HG03095 (cell line): ENCODE data around the gene C15orf40.
A peak's percentile ranks its signal among the peaks of the same experiment; 100 is the strongest.

ENCODE experiments used
- ATAC-seq: cut with Tn5 transposase; IDR thresholded peaks from one replicate; pipeline ENCODE4 v1.9.1; 2021; ENCODE audit warnings: moderate library complexity; ENCODE audit not compliant: unreplicated experiment

Gene C15orf40

DNA sequence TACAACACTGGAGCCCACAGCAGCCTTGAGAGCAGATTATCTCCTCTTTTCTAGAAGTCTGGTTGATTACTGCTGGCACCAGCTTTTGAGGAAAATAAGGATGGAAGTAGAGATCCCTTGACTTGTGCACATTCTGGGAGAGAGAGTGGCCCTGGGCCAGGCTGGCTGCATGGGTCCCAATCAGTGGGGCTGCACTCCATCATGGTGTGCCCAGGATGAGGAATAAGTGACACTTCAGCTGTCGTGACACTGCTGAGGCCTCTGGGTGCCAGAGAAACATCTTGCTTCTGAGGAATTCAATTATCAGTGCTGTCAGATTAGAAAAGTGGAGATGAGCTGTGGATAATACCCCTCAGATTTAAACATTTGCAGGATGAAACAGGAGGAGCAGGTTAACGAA is 16.4 kb downstream of the C15orf40 start:
- ATAC-seq, result no peak

GRCh38 chr15:82993144-82993543 is 18.3 kb downstream of the C15orf40 start:
- ATAC-seq, result no peak

DNA sequence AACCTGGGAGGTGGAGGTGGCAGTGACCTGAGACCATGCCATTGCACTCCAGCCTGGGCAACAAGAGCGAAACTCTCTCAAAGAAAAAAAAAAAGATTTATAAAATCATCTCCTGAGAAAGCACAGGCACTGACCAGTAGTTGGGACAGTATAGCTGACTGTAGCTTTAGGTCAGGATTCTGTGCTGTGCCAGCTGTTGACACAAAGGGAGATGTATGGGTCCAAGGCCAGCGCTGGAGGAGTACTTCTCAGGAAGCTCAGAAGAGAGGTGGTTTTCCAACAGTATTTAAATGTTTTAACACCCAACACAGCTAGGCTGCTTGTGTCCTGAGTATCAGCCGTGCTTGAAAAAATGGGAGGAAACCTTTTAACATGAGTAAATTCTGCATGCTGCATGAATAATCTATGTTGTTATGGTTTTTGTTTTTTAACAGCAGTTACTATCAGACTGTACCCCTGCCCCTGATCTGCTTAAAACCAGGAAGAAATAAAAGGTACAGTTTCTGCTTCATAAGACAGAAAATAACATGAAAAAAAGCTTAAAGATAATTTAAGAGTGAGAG is 18.9 kb downstream of the C15orf40 start:
- ATAC-seq, result no peak

- ATAC-seq, result peak; percentile 22
Observed at GRCh38 chr15:82986442-82986780, 25.0 kb downstream of the C15orf40 start.

DNA sequence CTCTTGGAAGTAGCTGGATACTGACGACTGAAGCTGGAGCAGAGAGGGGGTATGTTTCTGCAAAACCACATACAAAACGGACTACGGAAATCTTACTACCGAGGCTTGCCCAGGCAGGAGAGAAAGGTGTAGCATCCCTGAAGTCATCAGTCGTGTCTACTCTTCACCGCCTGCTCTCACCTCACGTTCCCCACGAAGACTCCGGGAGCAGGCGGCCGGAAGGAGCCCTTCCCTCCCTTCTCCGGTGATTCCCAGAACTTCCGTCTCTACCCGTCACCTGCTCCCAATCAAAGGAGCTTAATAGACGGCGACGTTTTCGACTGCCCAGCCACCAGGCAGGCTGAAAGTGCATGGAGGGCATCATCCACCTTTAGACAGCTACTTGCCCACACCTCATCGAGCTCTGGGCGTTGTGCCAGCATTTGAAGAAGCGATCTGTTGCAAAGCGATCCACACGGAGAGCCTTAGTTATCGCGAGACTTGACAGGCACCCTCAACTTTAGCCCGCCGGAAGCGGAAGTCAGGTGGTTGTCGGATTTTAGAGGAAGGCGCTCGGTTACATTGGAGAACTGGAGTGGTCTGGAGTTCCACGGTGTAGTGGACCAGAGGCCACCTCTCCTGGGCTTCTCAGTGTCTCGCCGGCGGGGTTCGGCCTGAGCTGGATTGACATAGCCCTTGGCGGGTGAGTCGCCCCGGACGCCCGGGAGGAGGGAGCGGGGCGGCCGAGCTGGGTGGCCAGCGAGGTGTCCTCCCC is 25.6 kb downstream of the C15orf40 start, which contains the start of gene RAMAC:
RAMAC (plus strand) TSS at position 523 of the 754 bp plus-strand sequence. CDS start 2,809 bp downstream, outside the sequence.
- ATAC-seq, result peak; percentile 94

- no peak for ATAC-seq
Observed at GRCh38 chr15:82980981-82981380, 30.5 kb downstream of the C15orf40 start.

DNA sequence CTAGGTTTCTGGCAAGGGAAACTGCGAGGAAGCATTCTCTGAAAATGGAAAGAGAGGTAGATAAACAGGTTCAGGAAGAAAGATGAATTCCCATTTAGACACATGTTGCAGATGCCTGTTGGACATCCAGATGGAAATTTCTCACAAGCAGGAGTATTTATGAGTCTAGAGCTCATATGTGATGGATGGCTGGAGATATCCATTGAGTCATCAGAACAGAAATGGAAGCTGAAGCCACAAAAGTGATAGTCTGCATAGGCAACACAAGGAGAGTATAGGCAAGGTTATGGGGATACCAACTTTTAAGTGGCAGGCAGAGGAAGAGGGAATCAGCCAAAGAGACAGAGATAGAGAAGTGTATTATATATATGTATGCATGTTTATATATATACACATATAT is 31.7 kb downstream of the C15orf40 start:
- ATAC-seq, result no peak

DNA sequence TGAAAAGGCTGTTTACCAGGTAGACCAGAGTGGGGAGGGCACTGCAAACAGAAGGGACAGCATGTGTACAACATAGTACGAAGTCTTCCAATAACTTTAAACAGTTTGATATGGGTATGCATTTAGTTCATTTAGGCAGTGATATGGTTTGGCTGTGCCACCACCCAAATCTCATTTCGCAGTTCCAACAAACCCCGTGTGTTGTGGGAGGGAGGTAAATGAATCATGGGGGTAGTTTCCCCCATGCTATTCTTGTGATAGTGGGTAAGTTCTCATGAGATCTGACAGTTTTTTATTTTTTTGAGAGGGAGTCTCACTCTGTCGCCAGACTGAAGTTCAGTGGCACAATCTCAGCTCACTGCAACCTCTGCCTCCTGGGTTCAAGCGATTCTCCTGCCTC is 33.0 kb downstream of the C15orf40 start:
- ATAC-seq, result no peak

DNA sequence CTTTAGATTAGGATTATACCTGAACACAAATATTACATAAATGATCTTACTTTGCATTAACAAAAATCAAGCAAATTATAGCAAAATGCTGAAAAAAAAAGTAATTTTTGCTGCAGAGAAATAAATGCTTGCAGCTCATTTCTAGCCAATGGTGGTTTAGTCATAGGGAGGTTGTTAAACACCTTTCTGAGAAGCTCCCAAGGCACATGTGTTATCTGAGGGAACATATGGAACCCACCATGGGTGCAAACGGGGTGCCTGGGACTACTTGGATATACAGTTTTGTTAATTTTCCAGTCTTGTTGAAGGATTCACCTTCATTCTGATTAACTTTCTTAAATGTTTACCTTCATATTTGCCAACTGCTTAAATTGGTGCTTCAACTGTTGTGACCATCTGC is 34.4 kb downstream of the C15orf40 start:
- no peak for ATAC-seq

DNA sequence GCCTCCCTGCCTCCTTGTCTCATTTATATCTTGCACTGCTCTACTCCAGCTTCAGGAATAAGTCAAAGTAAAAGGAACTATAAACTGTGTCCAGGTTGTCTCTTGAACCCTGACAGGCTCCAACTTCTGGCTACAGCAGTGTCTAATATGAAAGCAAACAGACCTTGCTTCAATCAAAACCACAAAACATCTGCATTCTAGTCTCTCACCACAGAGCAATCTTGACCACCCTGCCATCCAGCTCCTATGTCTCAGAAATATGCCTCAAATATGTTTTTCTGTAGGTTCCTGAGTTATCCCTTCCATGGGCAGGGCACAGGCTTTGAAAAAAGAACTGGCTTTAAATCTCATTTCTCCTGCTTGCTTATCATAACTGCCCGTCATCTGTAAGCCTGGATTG is 38.4 kb downstream of the C15orf40 start:
- no peak for ATAC-seq

DNA sequence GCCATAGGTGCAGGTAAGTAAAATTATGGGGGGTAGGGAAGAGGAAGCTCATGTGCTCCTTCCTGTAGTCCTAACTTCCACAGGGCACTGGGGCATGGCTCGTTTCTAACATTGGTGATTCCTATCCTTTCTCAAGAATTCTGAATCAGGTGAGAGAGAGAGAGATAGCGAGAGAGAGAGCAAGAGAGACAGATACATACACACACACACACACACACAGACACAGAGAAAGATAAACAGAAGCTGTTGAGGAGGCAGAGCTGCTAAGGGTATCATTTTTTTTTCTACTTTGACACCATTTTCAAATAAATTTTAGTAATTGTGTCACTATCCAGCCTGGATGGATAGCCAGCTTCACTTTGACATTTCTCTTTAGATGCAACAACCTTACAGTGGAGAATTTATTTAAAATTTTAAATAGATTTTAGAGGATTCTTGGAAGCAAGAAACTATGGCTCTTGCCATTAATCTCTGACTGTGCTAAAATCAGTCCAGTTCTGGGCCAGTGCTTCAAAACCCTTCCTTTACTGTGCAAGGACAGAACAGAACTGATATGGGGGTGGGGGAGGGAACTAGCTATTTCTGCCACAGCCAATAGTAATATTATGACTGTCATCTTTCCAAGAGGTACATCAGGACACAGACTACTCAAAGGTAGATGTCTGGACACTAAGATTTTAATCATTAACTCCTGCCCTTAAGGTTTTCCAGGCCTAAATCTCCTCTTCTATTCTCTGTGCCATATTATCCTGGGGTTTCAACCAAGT is 40.0 kb downstream of the C15orf40 start:
- no peak for ATAC-seq

GRCh38 chr15:82970696-82971095 is 40.7 kb downstream of the C15orf40 start:
- ATAC-seq, result no peak

DNA sequence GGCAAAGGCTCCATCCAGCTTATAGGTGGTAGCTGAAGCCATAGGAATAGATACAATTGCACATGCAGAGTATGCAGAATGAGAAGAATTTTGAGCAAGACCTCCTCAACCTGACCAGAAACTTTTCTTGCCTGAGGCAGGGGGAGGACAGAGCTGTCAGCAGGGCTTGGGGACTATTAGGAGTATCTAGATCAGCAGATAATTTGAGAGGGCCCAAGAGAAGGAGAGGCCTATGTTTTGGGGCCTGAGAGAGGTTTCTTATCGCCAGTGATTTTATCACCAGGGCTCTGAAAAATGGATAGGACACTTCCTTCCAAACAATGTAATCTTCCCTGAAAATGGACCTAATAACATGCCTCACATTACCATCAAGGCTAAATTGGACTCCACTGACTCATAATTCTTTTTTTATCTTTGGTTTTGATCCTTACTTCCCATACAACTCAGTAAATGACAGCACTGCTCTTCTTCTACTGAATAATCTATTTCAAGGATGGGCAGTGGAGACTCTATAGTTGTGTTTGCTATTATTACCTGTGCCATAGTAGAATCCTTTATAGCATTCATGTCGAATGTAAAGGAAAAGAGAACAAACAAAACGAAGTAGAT is 41.3 kb downstream of the C15orf40 start:
- no peak for ATAC-seq

GRCh38 chr15:82969353-82969752 is 42.1 kb downstream of the C15orf40 start:
- no peak for ATAC-seq

- no peak for ATAC-seq
Observed at GRCh38 chr15:82968066-82968465, 43.4 kb downstream of the C15orf40 start.

DNA sequence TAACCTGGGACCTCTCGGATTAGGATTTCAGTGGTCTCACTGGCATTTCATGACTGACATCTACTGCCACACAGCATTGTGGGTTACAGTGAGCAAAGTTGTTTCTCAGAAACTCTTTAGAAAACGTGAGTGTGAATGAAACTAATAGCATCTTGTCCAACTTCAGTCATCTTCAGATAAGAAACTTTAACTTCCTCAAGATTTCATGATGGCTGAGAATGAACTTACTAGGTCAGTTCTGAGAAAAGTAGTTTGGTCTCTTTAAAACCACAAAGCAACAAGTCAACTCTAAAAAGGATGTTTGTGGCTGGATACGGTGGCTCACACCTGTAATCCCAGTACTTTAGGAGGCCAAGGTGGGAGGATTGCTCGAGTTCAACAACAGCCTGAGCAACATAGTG is 44.8 kb downstream of the C15orf40 start:
- peak; percentile 81 for ATAC-seq

DNA sequence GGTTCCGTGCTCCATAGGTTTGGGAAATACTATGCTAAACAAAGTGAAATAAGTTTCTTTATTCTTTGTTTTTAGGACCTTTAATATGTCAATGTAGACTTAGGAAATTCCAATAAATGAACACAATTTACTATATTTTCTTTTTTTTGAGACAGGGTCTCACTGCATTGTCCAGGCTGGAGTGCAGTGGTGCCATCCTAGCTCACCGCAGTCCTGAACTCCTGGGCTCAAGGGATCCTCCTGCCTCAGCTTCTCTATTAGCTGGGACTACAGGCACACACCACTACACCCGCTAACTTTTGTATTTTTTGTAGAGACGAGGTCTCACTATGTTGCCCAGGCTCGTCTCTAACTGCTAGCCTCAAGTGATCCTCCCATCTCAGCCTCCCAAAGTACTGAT is 46.5 kb downstream of the C15orf40 start:
- no peak for ATAC-seq

DNA sequence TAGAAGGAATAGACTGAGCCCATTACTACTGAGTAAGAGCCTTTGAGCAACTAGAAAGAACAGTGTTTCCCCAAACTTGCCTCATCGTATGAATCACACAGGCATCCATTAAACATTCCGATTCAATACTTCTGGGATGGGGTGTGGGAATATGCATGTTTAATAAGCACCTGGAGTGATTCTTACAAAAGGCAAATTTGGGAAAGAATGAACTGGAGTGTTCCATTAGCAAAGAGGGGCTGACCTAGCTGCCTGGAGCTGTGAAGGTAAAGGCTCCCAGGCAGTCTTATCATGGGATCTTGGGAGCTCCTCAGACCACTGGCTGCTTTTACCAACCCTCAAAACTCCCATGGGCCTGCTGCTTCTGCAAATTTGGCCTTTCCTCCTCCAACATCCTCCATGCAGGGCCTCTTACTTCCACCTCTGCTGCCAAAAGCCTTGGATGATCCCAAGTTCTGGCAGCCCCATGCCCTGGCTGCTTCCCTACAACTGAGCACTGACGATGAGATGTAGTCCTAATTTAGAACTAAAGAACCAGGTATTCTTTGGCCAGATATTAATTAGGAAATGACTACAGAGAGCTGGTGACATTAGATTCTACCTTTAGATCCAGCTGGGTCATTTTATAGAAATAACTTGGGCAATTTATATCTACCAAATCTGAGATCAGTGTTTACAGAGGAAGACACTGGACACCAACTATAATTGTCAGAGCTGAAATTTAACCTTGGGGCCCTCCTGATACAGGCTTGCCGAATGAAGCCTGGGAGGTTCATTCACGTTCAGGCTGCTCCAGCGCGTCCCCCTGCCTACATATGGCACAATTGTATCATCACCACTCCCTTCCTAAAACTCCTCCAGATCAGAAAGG is 47.7 kb downstream of the C15orf40 start:
- ATAC-seq, result no peak

- no peak for ATAC-seq
Observed at GRCh38 chr15:82960766-82961165, 50.7 kb downstream of the C15orf40 start.

DNA sequence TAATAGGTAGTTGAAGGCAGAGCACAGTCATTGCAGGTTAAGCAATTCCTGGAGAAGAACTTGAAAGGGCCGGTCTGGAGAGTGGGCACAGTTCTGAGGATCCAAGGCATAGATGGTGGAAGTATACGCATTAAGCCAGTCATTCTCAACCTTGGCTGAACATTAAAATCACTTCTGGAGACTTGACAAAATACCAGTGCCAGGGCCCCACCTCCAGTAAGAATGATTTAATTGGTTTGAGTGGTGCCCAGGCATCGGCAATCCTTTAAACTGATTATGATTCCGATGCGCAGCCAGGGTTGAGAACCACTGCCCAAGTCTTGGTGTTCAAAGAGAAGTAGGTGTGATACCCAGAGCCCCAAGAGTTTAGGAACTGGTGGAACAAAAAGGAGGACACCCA is 52.0 kb downstream of the C15orf40 start:
- no peak for ATAC-seq

- no peak for ATAC-seq
Observed at GRCh38 chr15:82958638-82959037, 52.8 kb downstream of the C15orf40 start.
